NT2/D1 (cell line): ENCODE results near the gene RHOT2.

Experiments
- SUZ12 ChIP-seq: IDR thresholded peaks from 2 replicates; pipeline ENCODE4 v1.6.1; 2011; ENCODE audit not compliant: insufficient read length, insufficient read depth; ENCODE audit errors: extremely low read depth
- ZNF274 ChIP-seq: IDR thresholded peaks from 2 replicates; pipeline ENCODE4 v1.6.1; 2011; ENCODE audit warnings: mild to moderate bottlenecking, low read depth, low read length

DNA sequence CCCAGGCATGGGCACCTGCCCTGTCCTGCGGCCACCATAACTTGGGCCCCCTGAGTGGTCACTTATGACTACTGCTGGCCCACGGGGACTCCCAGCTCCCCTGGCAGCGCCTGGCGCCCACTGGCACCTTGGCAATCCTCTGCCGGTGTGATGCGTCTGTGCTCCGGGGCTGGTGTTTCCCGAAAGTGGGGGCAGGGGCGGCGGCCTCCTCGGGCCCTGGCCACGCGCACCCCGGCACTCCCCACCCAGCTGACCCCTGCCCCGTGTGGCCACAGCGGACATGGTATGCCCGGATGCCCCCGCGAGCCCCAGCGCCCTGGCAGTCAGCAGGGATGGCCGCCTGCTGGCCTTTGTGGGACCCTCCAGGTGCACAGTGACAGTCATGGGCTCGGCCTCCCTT lies 10.4 kb upstream of the RHOT2 start:
- TF ChIP-seq ZNF274 (no peak), SUZ12 (no peak)
